CD4-positive, alpha-beta T cell (primary cell): ENCODE measurements around the gene MAPK13. TPM values are rescaled to one million over a fixed set of nuclear protein-coding genes. Genes with fewer than 3 reads are reported as not detected.

ENCODE experiments used
- ATAC-seq: fragments of 200-7000 bp; cut with Tn5 transposase; one replicate; pipeline ENCODE4 v1.10.0; 2022; ENCODE audit warnings: mild to moderate bottlenecking; ENCODE audit not compliant: poor library complexity
- CTCF ChIA-PET: fragments of 350-600 bp; sonication (Branson Sonifier 250); formaldehyde crosslinking; loops from one replicate; lab custom pipeline; 2021; ENCODE audit warnings: antibody characterized with exemption, inconsistent platforms; lab: Charles Lee
- POLR2A ChIA-PET: fragments of 350-600 bp; sonication (Branson Sonifier 250); formaldehyde crosslinking; loops from one replicate; lab custom pipeline; 2021; ENCODE audit warnings: antibody characterized with exemption, inconsistent platforms; lab: Charles Lee
- DNase-seq, 14 experiments: peaks; one replicate each; pipeline ENCODE4 v3.0.0-alpha.2; 2013 to 2020; ENCODE audit warnings: mixed read lengths in 2 of 14
- H3K27ac ChIP-seq, 2 donors: one replicate each; pipeline versions ENCODE4 v1.5.1 to v1.7.0; 2013; ENCODE audit warnings: low read length in 2 of 2, low read depth in 1 of 2, mild to moderate bottlenecking in 1 of 2
- H3K27me3 ChIP-seq, 2 experiments: 1 replicate in 1 of 2; 2 replicates in 1 of 2; pipeline versions ENCODE4 v1.6.1 to v1.7.0; 2013; ENCODE audit warnings: low read length in 2 of 2, control low read depth in 1 of 2, mild to moderate bottlenecking in 1 of 2, moderate library complexity in 1 of 2; ENCODE audit not compliant: insufficient read depth in 2 of 2, control insufficient read depth in 1 of 2
- H3K36me3 ChIP-seq: one replicate; pipeline ENCODE4 v1.6.1; 2013; ENCODE audit warnings: low read length, control low read depth; ENCODE audit not compliant: insufficient read depth
- H3K4me1 ChIP-seq: one replicate; pipeline ENCODE4 v1.6.1; 2013; ENCODE audit warnings: low read length, control low read depth; ENCODE audit not compliant: insufficient read depth
- H3K4me3 ChIP-seq: one replicate; pipeline ENCODE4 v1.5.1; 2013; ENCODE audit warnings: mild to moderate bottlenecking, low read length, moderate library complexity
- H3K9me3 ChIP-seq, 2 experiments: 1 replicate in 1 of 2; 2 replicates in 1 of 2; pipeline versions ENCODE4 v1.6.1 to v1.7.0; 2013; ENCODE audit warnings: low read length in 2 of 2, mild to moderate bottlenecking in 2 of 2, control low read depth in 1 of 2, moderate library complexity in 1 of 2; ENCODE audit not compliant: control insufficient read depth in 1 of 2, insufficient read depth in 1 of 2
- H3K27ac Mint-ChIP-seq: one replicate; pipeline ENCODE4 v1.8.0; 2020; ENCODE audit warnings: mixed read lengths
- H3K27me3 Mint-ChIP-seq: one replicate; pipeline ENCODE4 v1.8.0; 2021; ENCODE audit warnings: mixed read lengths
- H3K36me3 Mint-ChIP-seq: one replicate; pipeline ENCODE4 v1.8.0; 2021; ENCODE audit warnings: low read depth, mixed read lengths
- H3K4me1 Mint-ChIP-seq: one replicate; pipeline ENCODE4 v1.8.0; 2021; ENCODE audit warnings: low read depth, mixed read lengths
- H3K4me3 Mint-ChIP-seq: one replicate; pipeline ENCODE4 v1.8.0; 2020; ENCODE audit warnings: mild to moderate bottlenecking, mixed read lengths
- H3K9me3 Mint-ChIP-seq: one replicate; pipeline ENCODE4 v1.8.0; 2020; ENCODE audit warnings: mixed read lengths
- intact Hi-C, 2 experiments: fragments of 100-400 bp; cut with DNase I in 1 of 2; cut with micrococcal nuclease in 1 of 2; formaldehyde crosslinking; loops; one replicate each; pipeline versions ENCODE4 v1.15.1 to v1.9.0; 2023 to 2025; cut with DNase I, micrococcal nuclease
- total RNA-seq, 174 experiments: library from RNA in 2 of 174; stranded (reverse) in 2 of 174; gene quantifications; one replicate each; pipeline ENCODE4 v1.2.3 and lab custom pipeline; 2021 to 2026
- TF ChIP-seq, protein P1 (sequence below): fragments of 200-600 bp; IDR thresholded peaks from one replicate; pipeline ENCODE4 v1.8.0; 2022; ENCODE audit warnings: antibody characterized with exemption, mild to moderate bottlenecking

MAPK13 gene
- total RNA-seq, 2 experiments from 2014 or later, result 58.5 to 63.5 TPM

DNA sequence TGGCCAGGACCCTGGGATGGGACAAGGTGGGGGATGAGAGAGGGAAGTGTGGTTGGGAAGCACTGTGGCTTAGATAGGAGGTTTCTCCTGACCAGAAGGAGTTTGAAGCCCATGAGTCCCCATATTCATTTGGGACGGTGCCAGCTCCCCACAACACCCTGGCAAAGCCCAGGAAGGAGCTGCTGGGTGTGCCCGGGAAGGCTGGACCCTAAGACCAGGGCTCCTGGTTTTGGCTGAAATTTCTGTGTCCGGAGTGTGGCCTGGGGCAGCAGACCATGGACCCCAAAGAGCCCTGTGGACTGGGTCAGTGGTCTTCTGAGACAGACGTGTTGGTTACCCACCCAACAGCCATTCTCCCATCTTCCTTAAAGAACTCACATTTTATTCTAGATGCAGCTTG is 15.2 kb downstream of the MAPK13 start:
- TF ChIP-seq, protein P1, sequence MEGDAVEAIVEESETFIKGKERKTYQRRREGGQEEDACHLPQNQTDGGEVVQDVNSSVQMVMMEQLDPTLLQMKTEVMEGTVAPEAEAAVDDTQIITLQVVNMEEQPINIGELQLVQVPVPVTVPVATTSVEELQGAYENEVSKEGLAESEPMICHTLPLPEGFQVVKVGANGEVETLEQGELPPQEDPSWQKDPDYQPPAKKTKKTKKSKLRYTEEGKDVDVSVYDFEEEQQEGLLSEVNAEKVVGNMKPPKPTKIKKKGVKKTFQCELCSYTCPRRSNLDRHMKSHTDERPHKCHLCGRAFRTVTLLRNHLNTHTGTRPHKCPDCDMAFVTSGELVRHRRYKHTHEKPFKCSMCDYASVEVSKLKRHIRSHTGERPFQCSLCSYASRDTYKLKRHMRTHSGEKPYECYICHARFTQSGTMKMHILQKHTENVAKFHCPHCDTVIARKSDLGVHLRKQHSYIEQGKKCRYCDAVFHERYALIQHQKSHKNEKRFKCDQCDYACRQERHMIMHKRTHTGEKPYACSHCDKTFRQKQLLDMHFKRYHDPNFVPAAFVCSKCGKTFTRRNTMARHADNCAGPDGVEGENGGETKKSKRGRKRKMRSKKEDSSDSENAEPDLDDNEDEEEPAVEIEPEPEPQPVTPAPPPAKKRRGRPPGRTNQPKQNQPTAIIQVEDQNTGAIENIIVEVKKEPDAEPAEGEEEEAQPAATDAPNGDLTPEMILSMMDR, result no peak
- Histone ChIP-seq H3K27me3 (no peaks in the 10 kb centered on the region), H3K27ac (no peak overlapping the region), H3K9me3 (peaks cover 3 to 7% of the 10 kb centered on the region in 2 experiments), H3K4me3 (no peak overlapping the region), H3K4me1 (peaks cover 34% of the 10 kb centered on the region), H3K36me3 (peaks cover 2% of the 10 kb centered on the region)
- no peak for ATAC-seq
- H3K27ac Mint-ChIP-seq, result no peak overlapping the region
- H3K9me3 Mint-ChIP-seq, result no peaks in the 10 kb centered on the region
- H3K4me1 Mint-ChIP-seq, result peaks cover 29% of the 10 kb centered on the region
- intact Hi-C loops, result no loop called here
- no peak for DNase-seq
- no peak overlapping the region for H3K4me3 Mint-ChIP-seq
- ChIA-PET CTCF (interaction anchor here (0.5 kb wide), 1 partner anchor 52 kb away, joined by 3 read pairs; no protein-coding TSS in a partner anchor), POLR2A (interaction anchor here (1.0 to 2.5 kb wide), 2 partner anchors 14 to 25 kb away, joined by 3 to 9 read pairs; no protein-coding TSS in a partner anchor)
- H3K27me3 Mint-ChIP-seq, result no peaks in the 10 kb centered on the region
- H3K36me3 Mint-ChIP-seq, result peaks cover 16% of the 10 kb centered on the region

DNA sequence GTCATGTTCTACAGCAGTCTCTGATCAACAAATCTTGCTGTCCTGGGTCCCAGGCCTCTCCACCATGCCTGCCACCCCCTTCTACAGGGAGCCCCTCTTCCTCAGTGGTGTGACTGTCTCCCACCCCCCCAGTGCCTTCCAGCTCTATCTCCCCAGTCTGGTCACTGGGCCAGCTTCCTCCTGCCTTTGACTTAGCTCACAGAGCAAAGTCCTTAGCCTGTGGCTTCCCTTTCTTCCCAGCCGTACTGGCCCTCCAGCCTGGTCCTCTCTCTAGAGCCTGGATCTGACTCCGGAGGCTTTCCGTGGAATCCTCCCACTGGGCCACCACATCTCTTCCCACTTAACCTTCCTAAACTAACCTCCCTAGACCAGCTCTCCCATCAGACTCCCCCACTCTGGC is 17.0 kb downstream of the MAPK13 start:
- DNase-seq (no peak), ATAC-seq (no peak)
- Mint-ChIP-seq H3K4me1 (peaks cover 14% of the 10 kb centered on the region), H3K4me3 (no peak overlapping the region), H3K9me3 (no peaks in the 10 kb centered on the region), H3K27ac (no peak overlapping the region), H3K36me3 (peaks cover 2% of the 10 kb centered on the region), H3K27me3 (no peaks in the 10 kb centered on the region)
- Histone ChIP-seq H3K9me3 (peaks cover 3 to 7% of the 10 kb centered on the region in 2 experiments), H3K27ac (no peak overlapping the region), H3K36me3 (no peaks in the 10 kb centered on the region), H3K4me1 (peaks cover 18% of the 10 kb centered on the region), H3K27me3 (no peaks in the 10 kb centered on the region), H3K4me3 (no peak overlapping the region)
- TF ChIP-seq, protein P1, result no peak
- intact Hi-C loops, result no loop called here
- ChIA-PET CTCF (no interaction called here), POLR2A (interaction anchor here (2.5 kb wide), 1 partner anchor 16 kb away, joined by 9 read pairs; no protein-coding TSS in a partner anchor)

DNA sequence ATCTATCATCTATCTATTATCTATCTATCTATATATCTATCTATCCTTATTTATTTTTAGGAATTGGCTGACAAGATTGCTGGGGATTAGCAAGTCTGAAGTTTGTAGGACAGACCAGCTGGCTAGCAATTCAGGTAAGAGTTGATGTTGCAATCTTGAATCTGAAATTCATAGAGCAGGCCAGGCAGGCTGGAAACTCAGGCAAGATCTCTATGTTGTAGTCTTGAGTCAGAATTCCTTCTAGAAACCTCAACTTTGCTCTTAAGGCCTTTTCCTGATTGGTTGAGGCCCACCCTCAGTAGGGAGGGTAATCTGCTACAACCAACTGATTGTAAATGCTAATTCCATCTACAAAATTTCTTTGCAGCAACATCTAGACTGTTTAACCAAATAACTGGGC is 19.2 kb downstream of the MAPK13 start:
- H3K27me3 Mint-ChIP-seq, result no peaks in the 10 kb centered on the region
- ATAC-seq, result no peak
- H3K36me3 ChIP-seq, result no peaks in the 10 kb centered on the region
- H3K36me3 Mint-ChIP-seq, result no peaks in the 10 kb centered on the region
- peaks cover 18% of the 10 kb centered on the region for H3K4me1 ChIP-seq
- CTCF ChIA-PET, result no interaction called here
- H3K4me3 Mint-ChIP-seq, result no peak overlapping the region
- POLR2A ChIA-PET, result no interaction called here
- TF ChIP-seq, protein P1, result no peak
- H3K9me3 ChIP-seq, result peaks cover 3 to 7% of the 10 kb centered on the region in 2 experiments
- H3K27ac ChIP-seq, result no peak overlapping the region
- H3K4me3 ChIP-seq, result no peak overlapping the region
- no peak for DNase-seq
- peaks cover 12% of the 10 kb centered on the region for H3K4me1 Mint-ChIP-seq
- H3K9me3 Mint-ChIP-seq, result no peaks in the 10 kb centered on the region
- intact Hi-C loops, result no loop called here
- H3K27ac Mint-ChIP-seq, result no peak overlapping the region
- H3K27me3 ChIP-seq, result no peaks in the 10 kb centered on the region
